HEK293T (cell line): ENCODE data around the gene LGR6.
A peak's percentile ranks its signal among the peaks of the same experiment; 100 is the strongest.

Source experiments
- CTCF ChIA-PET: fragments of 350-600 bp; formaldehyde crosslinking; extraction: SDS; loops from one replicate; lab custom pipeline; 2021; ENCODE audit warnings: antibody characterized with exemption, inconsistent platforms; lab: Yijun Ruan, JAX
- POLR2A ChIA-PET: fragments of 350-600 bp; formaldehyde crosslinking; extraction: SDS; loops from one replicate; lab custom pipeline; 2020; ENCODE audit warnings: antibody characterized with exemption, inconsistent platforms; lab: Yijun Ruan, JAX
- DNase-seq: peaks from one replicate; pipeline ENCODE4 v3.0.0; 2012; ENCODE audit warnings: mixed read lengths; ENCODE audit errors: extremely low spot score
- ARNT ChIP-seq: fragments of 450-650 bp; IDR thresholded peaks from 2 replicates; pipeline ENCODE4 v1.6.1; 2017; ENCODE audit warnings: mild to moderate bottlenecking
- BHLHE40 ChIP-seq: fragments of 450-650 bp; IDR thresholded peaks from 2 replicates; pipeline ENCODE4 v1.6.1; 2016; ENCODE audit warnings: mild to moderate bottlenecking, moderate library complexity, borderline replicate concordance
- CTBP1 ChIP-seq: fragments of 450-650 bp; IDR thresholded peaks from 2 replicates; pipeline ENCODE4 v1.6.1; 2016; ENCODE audit warnings: borderline replicate concordance
- ELF4 ChIP-seq: fragments of 450-650 bp; IDR thresholded peaks from 2 replicates; pipeline ENCODE4 v1.6.1; 2017; ENCODE audit warnings: antibody characterized with exemption
- FOXA1 ChIP-seq: fragments of 450-650 bp; IDR thresholded peaks from 2 replicates; pipeline ENCODE4 v1.6.1; 2016; ENCODE audit warnings: mild to moderate bottlenecking
- FOXK2 ChIP-seq: fragments of 450-650 bp; IDR thresholded peaks from 2 replicates; pipeline ENCODE4 v1.6.1; 2016; ENCODE audit warnings: mild to moderate bottlenecking
- FOXM1 ChIP-seq: fragments of 450-650 bp; IDR thresholded peaks from 2 replicates; pipeline ENCODE4 v1.6.1; 2017; ENCODE audit warnings: mild to moderate bottlenecking, borderline replicate concordance
- HDGF ChIP-seq: fragments of 450-650 bp; IDR thresholded peaks from 2 replicates; pipeline ENCODE4 v1.6.1; 2017; ENCODE audit warnings: antibody characterized with exemption, borderline replicate concordance
- L3MBTL2 ChIP-seq: fragments of 450-650 bp; conservative IDR thresholded peaks from 2 replicates; pipeline ENCODE4 v1.6.1; 2016; ENCODE audit warnings: mild to moderate bottlenecking
- LEF1 ChIP-seq: fragments of 450-650 bp; IDR thresholded peaks from 2 replicates; pipeline ENCODE4 v1.6.1; 2017; ENCODE audit warnings: mild to moderate bottlenecking, borderline replicate concordance
- NFRKB ChIP-seq: fragments of 450-650 bp; IDR thresholded peaks from 2 replicates; pipeline ENCODE4 v1.6.1; 2016; ENCODE audit warnings: mild to moderate bottlenecking, moderate library complexity
- SP1 ChIP-seq: fragments of 450-650 bp; IDR thresholded peaks from 2 replicates; pipeline ENCODE4 v1.6.1; 2017
- SUZ12 ChIP-seq: fragments of 450-650 bp; IDR thresholded peaks from 2 replicates; pipeline ENCODE4 v1.6.1; 2016; ENCODE audit warnings: mild to moderate bottlenecking
- TARDBP ChIP-seq: fragments of 450-650 bp; IDR thresholded peaks from 2 replicates; pipeline ENCODE4 v1.6.1; 2016
- ZNF384 ChIP-seq: fragments of 450-650 bp; IDR thresholded peaks from 2 replicates; pipeline ENCODE4 v1.6.1; 2016
- TF ChIP-seq, protein P1 (sequence below): fragments of 450-650 bp; IDR thresholded peaks from 2 replicates; pipeline ENCODE4 v1.6.1; 2016

Gene LGR6

DNA sequence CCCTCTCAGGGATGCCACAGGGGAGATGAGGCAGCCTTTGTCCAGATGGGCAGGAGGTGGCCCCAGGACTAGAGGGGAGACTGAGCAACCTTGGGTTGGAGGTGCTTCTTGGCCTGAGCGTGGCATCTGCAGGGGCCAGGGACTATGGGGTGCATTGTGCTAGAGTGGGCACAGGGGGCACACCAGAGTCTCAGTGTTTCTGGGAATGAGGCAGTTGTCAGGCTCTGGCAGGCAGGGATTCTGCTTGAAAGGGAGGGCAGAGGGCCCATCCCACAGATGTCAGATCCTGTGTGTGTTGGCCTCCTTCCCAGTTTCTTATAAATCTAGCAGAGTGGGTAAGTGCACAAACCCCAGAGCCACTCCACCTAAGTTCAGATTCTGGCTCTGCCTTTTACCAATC is 13.7 kb downstream of the LGR6 start:
- POLR2A ChIA-PET: no interaction called here
- TF ChIP-seq ELF4 (no peak), ZNF384 (no peak), CTBP1 (no peak), NFRKB (no peak), SP1 (no peak)
- DNase-seq: peak; percentile 33
- CTCF ChIA-PET: interaction anchor here (1.1 kb wide), 1 partner anchor 7 kb away, joined by 3 read pairs; no protein-coding TSS in a partner anchor

DNA sequence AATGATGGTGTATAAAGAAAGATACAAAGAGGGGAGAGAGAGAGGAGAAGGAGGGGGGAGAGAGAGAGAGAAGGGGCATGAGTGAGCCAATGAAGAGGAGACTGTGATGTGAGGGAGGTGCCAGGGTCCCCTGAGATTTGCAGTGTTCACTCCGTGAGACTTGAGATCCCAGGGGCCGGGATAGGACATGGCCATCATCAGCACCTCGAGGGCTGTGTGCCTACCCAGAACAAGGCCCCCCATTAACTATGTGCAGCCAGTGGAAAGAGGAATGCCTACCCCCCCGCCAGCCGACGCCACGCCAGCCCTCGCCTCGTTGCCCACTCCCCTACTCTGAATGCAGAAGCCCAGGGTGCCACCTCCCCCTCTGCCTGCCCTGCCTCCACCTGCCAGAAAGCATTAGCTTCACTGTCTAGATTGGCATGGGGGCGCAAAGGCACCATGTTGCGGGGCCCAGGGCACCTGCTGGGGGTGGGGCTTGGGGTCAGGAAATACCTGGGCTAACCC is 14.8 kb downstream of the LGR6 start:
- POLR2A ChIA-PET: no interaction called here
- DNase-seq: no peak
- TF ChIP-seq FOXK2: no peak
- TF ChIP-seq NFRKB: no peak
- TF ChIP-seq LEF1: no peak
- no peak for TF ChIP-seq FOXM1
- no peak for TF ChIP-seq ARNT
- no peak for TF ChIP-seq CTBP1
- TF ChIP-seq TARDBP: no peak
- TF ChIP-seq, protein P1, sequence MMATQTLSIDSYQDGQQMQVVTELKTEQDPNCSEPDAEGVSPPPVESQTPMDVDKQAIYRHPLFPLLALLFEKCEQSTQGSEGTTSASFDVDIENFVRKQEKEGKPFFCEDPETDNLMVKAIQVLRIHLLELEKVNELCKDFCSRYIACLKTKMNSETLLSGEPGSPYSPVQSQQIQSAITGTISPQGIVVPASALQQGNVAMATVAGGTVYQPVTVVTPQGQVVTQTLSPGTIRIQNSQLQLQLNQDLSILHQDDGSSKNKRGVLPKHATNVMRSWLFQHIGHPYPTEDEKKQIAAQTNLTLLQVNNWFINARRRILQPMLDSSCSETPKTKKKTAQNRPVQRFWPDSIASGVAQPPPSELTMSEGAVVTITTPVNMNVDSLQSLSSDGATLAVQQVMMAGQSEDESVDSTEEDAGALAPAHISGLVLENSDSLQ: no peak
- no peak for TF ChIP-seq FOXA1
- TF ChIP-seq ELF4: no peak
- TF ChIP-seq BHLHE40: no peak
- no peak for TF ChIP-seq SP1
- no peak for TF ChIP-seq L3MBTL2
- TF ChIP-seq ZNF384: no peak
- no peak for TF ChIP-seq HDGF
- TF ChIP-seq SUZ12: no peak
- CTCF ChIA-PET: no interaction called here

DNA sequence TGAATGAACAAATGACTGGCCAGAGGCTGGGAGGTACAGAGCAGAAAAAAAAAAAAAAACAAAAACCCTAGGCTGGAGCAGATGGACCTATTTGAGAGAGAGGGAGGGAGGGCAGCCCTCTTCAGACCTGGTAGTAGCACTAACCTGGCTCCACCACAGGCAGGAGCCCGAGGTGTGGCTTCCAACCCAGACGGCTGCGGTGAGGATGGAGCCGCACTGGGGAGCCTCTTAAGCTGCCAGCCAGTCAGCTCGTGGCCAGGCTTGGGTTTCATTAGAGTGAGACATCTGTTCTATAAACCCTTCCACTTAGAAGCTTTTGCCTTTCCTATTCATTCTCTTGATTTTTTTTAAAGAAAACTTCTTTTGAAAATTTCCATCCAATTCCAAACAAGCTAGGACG is 16.8 kb downstream of the LGR6 start:
- peak; percentile 53 for DNase-seq
- POLR2A ChIA-PET: no interaction called here
- TF ChIP-seq CTBP1 (no peak), HDGF (no peak), ZNF384 (no peak), FOXK2 (no peak), NFRKB (no peak), LEF1 (no peak), SUZ12 (no peak), L3MBTL2 (no peak), ELF4 (no peak), BHLHE40 (no peak)
- TF ChIP-seq, protein P1: no peak
- CTCF ChIA-PET: interaction anchor here (0.7 to 1.6 kb wide), 2 partner anchors 17 to 64 kb away, joined by 3 to 5 read pairs; partner anchors contain the start of gene LGR6

DNA sequence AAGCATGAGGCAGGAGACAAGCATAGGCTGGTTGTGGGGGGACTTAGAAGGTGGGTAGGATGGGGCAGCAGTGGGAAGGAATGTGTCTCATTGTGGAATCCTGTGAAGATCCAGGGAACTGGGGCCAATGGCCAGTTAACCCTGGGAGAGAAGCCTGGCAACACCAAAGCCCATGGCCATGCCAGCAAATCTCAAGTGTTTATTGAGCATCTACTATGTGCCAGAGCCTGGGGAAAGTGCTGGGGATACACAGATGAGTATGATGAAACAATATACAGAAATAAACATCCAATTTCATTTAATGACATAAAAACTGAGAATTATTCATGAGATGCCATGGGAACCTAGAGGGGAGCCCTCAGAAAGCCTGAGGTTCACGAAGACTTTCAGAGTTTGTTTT is 17.4 kb downstream of the LGR6 start:
- no peak for DNase-seq
- CTCF ChIA-PET: interaction anchor here (0.7 to 1.6 kb wide), 3 partner anchors 18 to 275 kb away, joined by 3 to 5 read pairs (median 3); partner anchors contain the start of gene LGR6
- TF ChIP-seq FOXK2 (no peak), L3MBTL2 (no peak), TARDBP (no peak), ARNT (no peak), LEF1 (no peak), HDGF (no peak), FOXM1 (no peak), SUZ12 (no peak), SP1 (no peak), FOXA1 (no peak), ELF4 (no peak), CTBP1 (no peak)
- TF ChIP-seq, protein P1: no peak
- POLR2A ChIA-PET: no interaction called here

DNA sequence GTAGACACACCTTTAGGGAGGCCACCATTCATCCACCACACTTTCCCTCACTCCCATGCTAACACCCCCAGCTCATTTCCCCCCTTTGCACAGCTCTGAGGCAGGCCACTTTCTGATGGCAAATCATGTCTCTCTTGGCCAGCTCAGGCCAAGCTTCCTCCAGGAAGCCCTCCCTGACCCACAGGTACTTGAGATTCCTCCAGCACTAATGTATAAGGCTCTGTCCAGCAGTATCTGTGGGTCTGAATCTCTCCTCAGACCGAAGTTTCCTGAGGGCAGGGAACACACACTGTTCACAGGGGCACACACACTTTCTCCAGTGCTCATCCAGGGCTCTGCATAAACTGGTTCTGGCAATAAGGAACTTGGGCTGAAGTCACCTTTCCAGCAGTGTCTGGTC is 19.2 kb downstream of the LGR6 start:
- no peak for TF ChIP-seq TARDBP
- TF ChIP-seq SP1: no peak
- CTCF ChIA-PET: no interaction called here
- POLR2A ChIA-PET: no interaction called here
- DNase-seq: no peak

DNA sequence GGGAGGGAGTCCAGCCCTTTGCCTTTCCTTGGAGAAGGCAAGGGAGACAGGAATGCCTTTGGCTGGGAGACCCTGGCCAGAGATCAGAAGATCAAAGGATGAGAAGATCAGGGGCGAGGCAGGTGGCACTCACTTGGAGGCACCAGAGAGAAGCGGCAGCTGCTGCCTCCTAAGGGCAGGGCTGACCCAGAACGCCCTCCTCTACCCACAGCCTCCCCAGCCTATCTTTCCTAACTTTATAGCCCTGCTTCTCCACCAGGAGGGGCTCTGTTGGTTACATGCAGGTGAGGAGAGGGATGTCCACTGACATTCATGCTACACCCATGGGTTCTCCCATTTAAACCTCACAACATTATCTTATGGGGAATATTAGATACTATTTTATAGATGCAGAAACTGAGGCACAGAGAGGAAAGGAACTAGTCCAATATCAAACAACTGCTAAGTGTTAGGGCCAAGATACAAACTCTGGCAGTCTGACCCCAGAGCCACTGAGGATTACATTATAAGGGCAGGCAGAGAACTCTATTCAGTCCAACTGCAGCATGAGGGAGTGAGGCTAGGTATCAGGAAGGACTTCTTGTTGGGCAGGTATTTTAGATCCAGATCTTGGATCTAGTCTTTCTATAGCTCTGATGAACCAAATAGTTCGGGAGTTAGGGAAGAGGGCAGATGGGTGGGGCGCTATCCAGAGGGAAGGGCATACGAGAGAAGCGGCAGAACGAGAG is 19.9 kb downstream of the LGR6 start:
- TF ChIP-seq FOXA1 (no peak), ARNT (no peak), CTBP1 (no peak), HDGF (no peak), TARDBP (no peak), L3MBTL2 (no peak), FOXM1 (no peak), ZNF384 (no peak), SP1 (no peak), SUZ12 (no peak), NFRKB (no peak), LEF1 (no peak)
- POLR2A ChIA-PET: no interaction called here
- DNase-seq: peak; percentile 49
- CTCF ChIA-PET: no interaction called here
